ENCODE data around the gene TRAPPC5.

The TRAPPC5 gene

GRCh38 chr19:7680606-7681339 lies at the start of gene TRAPPC5:
Gene TRAPPC5, plus strand, starts transcription at chr19:7680833. Its CDS starts 1,421 bp downstream, at chr19:7682254.
- POLR2A ChIA-PET: interaction anchor here (0.6 to 1.7 kb wide), 19 partner anchors 9 to 582 kb away, joined by 3 to 19 read pairs (median 4); partner anchors contain the start of genes PET100 and XAB2
- CTCF ChIA-PET: interaction anchor here (0.5 to 1.7 kb wide), 21 partner anchors 12 to 327 kb away, joined by 3 to 10 read pairs (median 3); partner anchors contain the start of gene RETN
- no peak for TF ChIP-seq FOXA1 (IDR thresholded peaks at IDR 0.05)
- no peak for TF ChIP-seq SP1 (IDR thresholded peaks at IDR 0.05)
- 0 out of 2 replicates have a peak, but pooled peaks have one; percentile 43 for TF ChIP-seq ARNT (IDR thresholded peaks at IDR 0.05)
- TF ChIP-seq TARDBP (IDR thresholded peaks at IDR 0.05): peak; percentile 69; the same call in 1 of the 2 replicates
- peak; percentile 92 for DNase-seq (ENCODE audit: extremely low spot score)

- ChIA-PET CTCF (no interaction called here), POLR2A (interaction anchor here (1.1 kb wide), 1 partner anchor 10 kb away, joined by 3 read pairs; no protein-coding TSS in a partner anchor)
- no peak for DNase-seq (ENCODE audit: extremely low spot score)
- TF ChIP-seq NFRKB (IDR thresholded peaks at IDR 0.05) (no peak), BHLHE40 (IDR thresholded peaks at IDR 0.05; ENCODE audit: borderline replicate concordance) (no peak), TARDBP (IDR thresholded peaks at IDR 0.05) (no peak), PKNOX1 (IDR thresholded peaks at IDR 0.05) (no peak), ZNF384 (IDR thresholded peaks at IDR 0.05) (no peak), LEF1 (IDR thresholded peaks at IDR 0.05; ENCODE audit: borderline replicate concordance) (no peak), SP1 (IDR thresholded peaks at IDR 0.05) (no peak), FOXA1 (IDR thresholded peaks at IDR 0.05) (no peak), SUZ12 (IDR thresholded peaks at IDR 0.05) (no peak)
Observed at GRCh38 chr19:7631577-7631976, 49.1 kb upstream of the TRAPPC5 start.

- ChIA-PET POLR2A (interaction anchor here (1.1 to 1.2 kb wide), 2 partner anchors 9 kb away, joined by 3 read pairs; no protein-coding TSS in a partner anchor), CTCF (no interaction called here)
- no peak for DNase-seq (ENCODE audit: extremely low spot score)
- TF ChIP-seq HDGF (IDR thresholded peaks at IDR 0.05; ENCODE audit: borderline replicate concordance) (no peak), SUZ12 (IDR thresholded peaks at IDR 0.05) (no peak), CTBP1 (IDR thresholded peaks at IDR 0.05; ENCODE audit: borderline replicate concordance) (no peak)
Observed at GRCh38 chr19:7632340-7633203, 48.1 kb upstream of the TRAPPC5 start.

- no peak for DNase-seq (ENCODE audit: extremely low spot score)
- CTCF ChIA-PET: no interaction called here
- POLR2A ChIA-PET: interaction anchor here (1.2 kb wide), 1 partner anchor 10 kb away, joined by 3 read pairs; no protein-coding TSS in a partner anchor
- TF ChIP-seq ZNF384 (IDR thresholded peaks at IDR 0.05) (no peak), LEF1 (IDR thresholded peaks at IDR 0.05; ENCODE audit: borderline replicate concordance) (no peak), TARDBP (IDR thresholded peaks at IDR 0.05) (no peak), HDGF (IDR thresholded peaks at IDR 0.05; ENCODE audit: borderline replicate concordance) (no peak), FOXA1 (IDR thresholded peaks at IDR 0.05) (no peak), NFRKB (IDR thresholded peaks at IDR 0.05) (no peak), ARNT (IDR thresholded peaks at IDR 0.05) (no peak), SP1 (IDR thresholded peaks at IDR 0.05) (no peak), L3MBTL2 (conservative IDR thresholded peaks at IDR 0.05) (no peak), FOXM1 (IDR thresholded peaks at IDR 0.05; ENCODE audit: borderline replicate concordance) (no peak)
Observed at GRCh38 chr19:7633698-7634097, 46.9 kb upstream of the TRAPPC5 start, which contains the start of gene PCP2. Gene PCP2, minus strand, starts transcription at chr19:7633719. Its CDS starts 262 bp downstream, at chr19:7633457.

GRCh38 chr19:7635670-7636069 lies 45.0 kb upstream of the TRAPPC5 start:
- ChIA-PET POLR2A (no interaction called here), CTCF (interaction anchor here (1.4 kb wide), 1 partner anchor 45 kb away, joined by 4 read pairs; the partner anchor contains the start of gene TRAPPC5)
- no peak for DNase-seq (ENCODE audit: extremely low spot score)
- no peak for TF ChIP-seq L3MBTL2 (conservative IDR thresholded peaks at IDR 0.05)
- TF ChIP-seq NFRKB (IDR thresholded peaks at IDR 0.05): no peak
- TF ChIP-seq PKNOX1 (IDR thresholded peaks at IDR 0.05): no peak
- TF ChIP-seq FOXM1 (IDR thresholded peaks at IDR 0.05; ENCODE audit: borderline replicate concordance): no peak
- TF ChIP-seq SP1 (IDR thresholded peaks at IDR 0.05): no peak
- no peak for TF ChIP-seq ELF4 (IDR thresholded peaks at IDR 0.05)
- no peak for TF ChIP-seq TARDBP (IDR thresholded peaks at IDR 0.05)
- TF ChIP-seq CTBP1 (IDR thresholded peaks at IDR 0.05; ENCODE audit: borderline replicate concordance): no peak
- TF ChIP-seq FOXK2 (IDR thresholded peaks at IDR 0.05): no peak
- no peak for TF ChIP-seq BHLHE40 (IDR thresholded peaks at IDR 0.05; ENCODE audit: borderline replicate concordance)
- no peak for TF ChIP-seq SUZ12 (IDR thresholded peaks at IDR 0.05)
- TF ChIP-seq ARNT (IDR thresholded peaks at IDR 0.05): no peak
- no peak for TF ChIP-seq ZNF384 (IDR thresholded peaks at IDR 0.05)
- no peak for TF ChIP-seq HDGF (IDR thresholded peaks at IDR 0.05; ENCODE audit: borderline replicate concordance)
- TF ChIP-seq FOXA1 (IDR thresholded peaks at IDR 0.05): no peak
- no peak for TF ChIP-seq LEF1 (IDR thresholded peaks at IDR 0.05; ENCODE audit: borderline replicate concordance)

- ChIA-PET CTCF (no interaction called here), POLR2A (no interaction called here)
- no peak for TF ChIP-seq FOXK2 (IDR thresholded peaks at IDR 0.05)
- TF ChIP-seq CTBP1 (IDR thresholded peaks at IDR 0.05; ENCODE audit: borderline replicate concordance): no peak
- TF ChIP-seq NFRKB (IDR thresholded peaks at IDR 0.05): no peak
- no peak for TF ChIP-seq FOXA1 (IDR thresholded peaks at IDR 0.05)
- TF ChIP-seq ELF4 (IDR thresholded peaks at IDR 0.05): no peak
- no peak for TF ChIP-seq LEF1 (IDR thresholded peaks at IDR 0.05; ENCODE audit: borderline replicate concordance)
- TF ChIP-seq L3MBTL2 (conservative IDR thresholded peaks at IDR 0.05): no peak
- no peak for TF ChIP-seq TARDBP (IDR thresholded peaks at IDR 0.05)
- TF ChIP-seq HDGF (IDR thresholded peaks at IDR 0.05; ENCODE audit: borderline replicate concordance): no peak
- no peak for TF ChIP-seq FOXM1 (IDR thresholded peaks at IDR 0.05; ENCODE audit: borderline replicate concordance)
- no peak for TF ChIP-seq BHLHE40 (IDR thresholded peaks at IDR 0.05; ENCODE audit: borderline replicate concordance)
- no peak for TF ChIP-seq SUZ12 (IDR thresholded peaks at IDR 0.05)
- DNase-seq (ENCODE audit: extremely low spot score): no peak
Observed at GRCh38 chr19:7636317-7636690, 44.3 kb upstream of the TRAPPC5 start.

Data from HEK293T (cell line).